CD4-positive, alpha-beta T cell treated with Interleukin-15 for 4 hours (primary cell): ENCODE data around the gene DESI1.
"Not testable (repeated sequence)": the region's sequence is repeated elsewhere in the genome, so short reads cannot be mapped to it uniquely, and the experiment has no call there.

Experiments
- DNase-seq: peaks from one replicate; pipeline ENCODE4 v3.0.0-alpha.2; 2020; ENCODE audit warnings: low spot score

The DESI1 gene

DNA sequence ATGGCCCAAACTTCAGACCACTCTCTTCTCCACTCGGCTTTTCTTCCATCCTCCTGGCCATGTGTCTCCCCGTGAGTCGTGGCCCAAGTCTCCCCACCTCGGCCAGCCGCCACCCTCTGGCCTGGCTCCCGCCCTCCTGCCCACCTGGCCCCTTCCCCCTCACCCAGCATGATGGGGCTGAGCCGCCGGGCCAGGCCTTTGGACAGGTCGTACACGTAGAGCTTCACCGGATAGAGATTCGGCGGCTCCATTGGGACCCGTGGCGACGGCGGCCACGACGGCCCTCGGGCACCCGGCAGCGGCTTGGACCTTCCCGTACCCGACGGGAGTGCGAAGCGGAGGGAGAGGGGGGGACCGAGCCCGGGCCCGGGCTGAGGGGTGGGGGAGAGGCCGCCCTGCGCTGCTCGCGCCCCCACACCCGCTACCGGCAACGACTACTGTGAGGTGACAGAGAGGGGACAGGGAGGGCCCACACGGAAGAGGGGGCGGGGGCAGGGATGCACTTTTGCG lies at the start of gene DESI1:
TSS of gene DESI1 (minus strand) at position 455 of the 510 bp plus-strand sequence. CDS start at position 251, 204 bp downstream.
- DNase-seq: no peak

DNA sequence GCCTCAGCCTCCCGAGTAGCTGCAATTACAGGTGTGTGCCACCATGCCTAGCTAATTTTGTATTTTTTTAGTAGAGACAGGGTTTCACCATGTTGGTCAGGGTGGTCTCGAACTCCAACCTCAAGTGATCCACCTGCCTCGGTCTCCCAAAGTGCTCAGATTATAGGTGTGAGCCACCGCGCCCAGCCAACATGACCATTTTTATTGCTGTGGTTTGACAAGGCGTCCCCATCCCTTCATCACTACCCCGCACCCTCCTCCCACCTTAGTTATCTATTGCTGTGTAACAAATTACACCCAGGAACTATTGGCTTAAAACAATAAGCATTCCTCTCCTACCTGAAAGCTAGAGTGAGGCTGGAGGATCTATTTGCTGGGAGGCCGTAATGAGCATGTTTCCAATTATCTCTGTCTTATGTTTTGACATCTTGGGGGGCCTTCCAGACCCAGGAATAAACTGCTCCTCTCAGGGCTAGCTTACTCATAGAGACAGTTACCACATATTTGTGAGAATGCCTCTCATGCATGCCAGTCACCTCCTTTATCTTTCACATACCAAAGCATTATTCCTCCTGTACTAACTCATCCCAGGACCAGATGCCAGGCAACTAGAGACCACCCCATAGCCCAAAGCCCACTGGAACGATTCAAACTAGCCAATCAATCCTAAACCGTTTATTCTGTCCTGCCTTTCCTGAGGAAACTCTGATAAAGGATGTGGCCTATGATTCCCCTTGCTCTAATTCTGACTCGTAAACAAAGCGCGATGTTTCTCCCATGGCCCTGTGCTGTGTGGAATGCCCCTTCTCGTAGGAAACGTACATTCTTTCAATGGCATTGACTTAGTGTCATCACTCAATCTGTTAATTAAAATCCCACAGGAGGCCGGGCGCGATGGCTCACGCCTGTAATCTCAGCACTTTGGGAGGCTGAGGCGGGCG lies 48.4 kb upstream of the DESI1 start:
- no peak for DNase-seq

DNA sequence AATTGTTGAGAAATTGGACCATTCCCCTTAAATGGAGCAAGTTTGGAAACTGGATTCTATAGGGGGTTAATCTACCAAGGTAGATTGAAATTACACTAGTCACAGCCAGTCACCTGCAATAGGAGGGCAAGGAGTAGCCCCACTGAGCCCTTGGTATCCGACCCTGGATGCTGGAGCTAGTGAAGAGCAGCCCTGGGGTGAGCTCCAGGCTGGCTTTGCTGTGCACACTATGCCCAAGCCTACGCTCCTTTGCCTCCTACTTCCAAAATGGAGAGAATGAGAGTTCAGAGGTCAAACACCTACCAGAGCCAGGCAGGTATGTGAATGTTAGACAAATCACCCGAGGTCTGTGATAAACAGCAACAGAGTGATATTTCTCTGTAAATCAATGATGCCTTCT lies 44.1 kb upstream of the DESI1 start:
- no peak for DNase-seq

DNA sequence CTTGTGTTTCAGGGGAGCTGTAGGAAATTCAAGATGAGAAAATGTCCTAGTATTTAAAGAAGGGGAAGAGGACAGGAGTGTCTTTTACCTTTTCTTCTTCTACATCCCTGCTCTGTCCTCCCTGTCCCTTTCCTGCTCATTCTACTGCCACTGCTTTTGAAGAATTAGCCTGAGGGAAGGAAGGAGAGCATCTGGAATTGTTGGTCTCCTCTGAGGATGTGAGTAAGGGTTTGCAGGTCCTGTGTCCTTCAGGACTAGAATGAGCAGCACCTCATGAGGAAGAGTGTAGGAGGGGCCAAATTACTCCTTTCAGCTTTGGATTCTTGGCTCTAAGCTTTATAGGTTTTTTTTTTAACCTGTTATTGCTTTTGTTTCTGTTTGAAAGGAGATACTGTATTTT lies 43.6 kb upstream of the DESI1 start:
- no peak for DNase-seq

DNA sequence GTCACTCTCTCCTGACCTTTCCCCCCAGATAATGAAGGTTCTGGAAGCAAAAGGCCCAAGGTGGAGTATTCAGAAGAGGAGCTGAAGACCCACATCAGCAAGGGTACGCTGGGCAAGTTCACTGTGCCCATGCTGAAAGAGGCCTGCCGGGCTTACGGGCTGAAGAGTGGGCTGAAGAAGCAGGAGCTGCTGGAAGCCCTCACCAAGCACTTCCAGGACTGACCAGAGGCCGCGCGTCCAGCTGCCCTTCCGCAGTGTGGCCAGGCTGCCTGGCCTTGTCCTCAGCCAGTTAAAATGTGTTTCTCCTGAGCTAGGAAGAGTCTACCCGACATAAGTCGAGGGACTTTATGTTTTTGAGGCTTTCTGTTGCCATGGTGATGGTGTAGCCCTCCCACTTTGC lies 42.8 kb upstream of the DESI1 start:
- not testable (repeated sequence) for DNase-seq

DNA sequence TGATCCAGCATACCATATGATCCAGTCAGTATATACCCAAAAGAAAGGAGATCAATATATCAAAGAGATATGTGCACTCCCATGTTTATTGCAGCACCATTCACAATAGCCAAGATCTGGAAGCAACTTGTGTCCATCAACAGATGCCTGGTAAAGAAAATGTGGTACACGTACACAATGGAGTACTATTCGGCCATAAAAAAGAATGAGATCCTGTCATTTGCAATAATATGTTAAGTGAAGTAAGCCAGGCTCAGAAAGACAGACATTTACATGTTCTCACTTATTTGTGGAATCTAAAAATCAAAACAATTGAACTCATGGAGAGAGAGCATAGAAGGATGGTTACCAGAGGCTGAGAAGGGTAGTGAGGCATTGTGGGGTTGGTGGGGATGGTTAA lies 40.9 kb upstream of the DESI1 start:
- DNase-seq: no peak

DNA sequence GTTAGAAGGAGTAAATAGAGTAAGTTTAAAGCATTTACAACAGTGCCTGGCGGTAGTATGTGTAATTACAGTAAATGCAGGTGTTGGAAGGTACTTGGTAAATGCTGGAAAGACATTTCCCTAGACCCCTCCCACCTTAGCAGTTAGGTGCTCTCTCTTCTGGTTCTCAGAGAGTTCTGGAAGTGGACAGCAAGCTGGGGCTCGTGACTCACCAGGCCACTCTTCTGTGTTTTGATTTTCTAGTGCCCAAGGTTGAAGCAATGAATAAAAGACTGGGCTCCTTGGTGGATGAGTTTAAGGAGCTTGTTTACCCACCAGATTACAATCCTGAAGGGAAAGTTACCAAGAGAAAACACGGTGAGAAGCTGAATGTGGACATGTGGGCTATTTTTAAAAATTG lies 40.2 kb upstream of the DESI1 start:
- no peak for DNase-seq

DNA sequence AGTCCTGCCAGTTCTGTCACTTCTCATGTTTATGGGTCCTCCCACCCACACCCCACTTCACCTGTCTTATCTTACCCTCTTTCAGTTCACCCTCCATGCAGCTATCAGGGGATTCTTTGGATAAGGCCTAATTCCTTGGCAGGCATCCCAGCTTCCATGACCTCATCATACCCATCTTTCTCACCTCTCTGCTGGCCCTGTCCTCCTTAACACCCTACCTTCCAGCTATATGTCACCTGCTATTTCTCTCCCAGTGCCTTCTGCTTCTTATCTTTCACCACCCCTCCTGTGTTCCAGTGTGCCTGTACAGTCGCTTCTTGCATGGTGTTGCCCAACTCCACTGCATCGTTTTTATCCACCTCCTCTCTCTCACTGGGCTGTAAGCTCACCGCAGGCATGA lies 39.6 kb upstream of the DESI1 start:
- DNase-seq: no peak

DNA sequence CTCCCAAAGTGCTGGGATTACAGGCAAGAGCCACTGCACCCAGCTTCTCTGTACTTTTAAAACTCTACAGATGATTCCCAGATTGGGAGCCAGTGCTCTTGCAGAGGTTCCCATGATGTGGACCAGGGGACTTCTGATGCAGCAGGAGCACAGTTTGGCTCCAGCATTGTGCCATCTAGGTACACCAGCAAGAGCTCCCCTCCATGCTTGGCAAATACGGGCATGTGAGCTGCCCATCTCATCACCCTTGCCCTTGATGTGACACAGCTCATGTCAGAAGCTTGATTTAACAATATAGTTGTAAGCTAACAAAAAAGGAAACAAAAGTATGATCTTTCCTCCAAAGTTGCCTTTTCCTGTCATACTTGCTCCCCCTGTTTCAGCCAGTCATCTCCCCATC lies 39.1 kb upstream of the DESI1 start:
- no peak for DNase-seq

DNA sequence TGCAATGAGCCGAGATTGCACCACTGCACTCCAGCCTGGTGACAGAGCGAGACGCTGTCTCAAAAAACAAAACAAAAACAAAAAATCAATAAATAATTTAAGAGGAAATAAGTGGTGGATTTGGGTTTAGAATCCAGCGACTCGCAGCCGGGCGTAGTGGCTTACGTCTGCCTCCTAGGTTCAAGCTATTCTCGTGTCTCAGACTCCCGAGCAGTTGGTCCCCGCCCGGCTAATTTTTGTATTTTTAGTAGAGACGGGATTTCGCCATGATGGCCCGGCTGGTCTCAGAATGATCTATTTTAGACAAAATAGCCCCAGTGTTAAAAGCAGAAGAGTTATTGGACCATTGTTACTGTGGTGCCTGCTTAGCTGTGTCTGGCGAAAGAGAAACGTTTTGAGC lies 38.0 kb upstream of the DESI1 start:
- DNase-seq: no peak

DNA sequence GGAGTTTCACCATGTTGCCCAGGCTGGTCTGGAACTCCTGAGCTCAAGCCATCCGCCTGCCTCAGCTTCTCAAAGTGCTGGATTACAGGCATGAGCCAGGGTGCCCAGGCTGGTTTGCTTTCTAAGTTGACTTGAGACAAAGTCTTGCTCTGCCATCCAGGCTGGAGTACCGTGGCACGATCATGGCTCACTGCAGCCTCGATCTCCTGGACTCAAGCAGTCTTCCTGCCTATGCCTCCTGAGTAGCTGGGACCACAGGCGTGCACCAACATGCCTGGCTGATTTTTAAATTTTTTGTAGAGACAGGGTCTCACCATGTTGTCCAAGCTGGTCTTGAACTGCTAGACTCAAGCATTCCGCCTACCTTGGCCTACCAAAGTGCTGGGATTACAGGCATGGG lies 36.9 kb upstream of the DESI1 start:
- no peak for DNase-seq

DNA sequence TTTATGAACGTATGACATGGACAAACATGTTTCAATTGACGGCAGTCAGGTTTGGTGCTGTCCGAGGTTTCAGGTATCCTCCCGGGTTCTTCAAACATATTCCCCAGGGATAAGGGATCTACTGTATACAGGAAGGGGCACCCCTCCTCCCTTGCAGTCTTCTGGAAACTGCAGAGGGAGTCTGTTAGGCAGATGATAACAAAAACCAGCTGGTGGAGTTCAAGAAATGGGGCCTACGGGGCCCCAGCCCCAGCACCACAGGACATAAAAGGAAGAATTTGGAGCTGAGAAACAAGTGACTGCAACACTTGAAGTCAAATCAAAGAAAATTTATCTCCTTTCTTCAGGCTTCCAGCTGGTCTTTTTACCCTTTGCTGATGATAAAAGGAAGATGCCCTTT lies 35.7 kb upstream of the DESI1 start:
- no peak for DNase-seq

DNA sequence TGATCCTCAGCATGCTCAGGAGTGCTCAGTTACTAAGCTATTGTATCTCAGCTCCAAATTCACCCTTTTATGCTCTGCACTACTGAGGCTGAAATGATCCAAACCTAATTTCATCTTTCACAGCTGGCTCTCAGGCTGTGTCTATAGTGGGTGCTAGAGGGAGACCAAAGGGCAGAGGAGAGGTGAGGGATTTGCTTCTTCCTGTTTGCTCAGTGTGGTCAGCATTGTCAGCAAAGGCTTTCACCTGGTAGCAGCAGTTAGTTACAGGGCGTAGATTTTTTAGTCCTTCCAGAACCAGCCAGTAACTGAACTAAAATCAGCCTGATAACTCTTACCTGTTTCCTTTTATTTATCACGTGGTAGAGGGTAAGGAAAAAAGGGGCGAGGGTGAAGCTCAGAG lies 33.5 kb upstream of the DESI1 start:
- DNase-seq: no peak

DNA sequence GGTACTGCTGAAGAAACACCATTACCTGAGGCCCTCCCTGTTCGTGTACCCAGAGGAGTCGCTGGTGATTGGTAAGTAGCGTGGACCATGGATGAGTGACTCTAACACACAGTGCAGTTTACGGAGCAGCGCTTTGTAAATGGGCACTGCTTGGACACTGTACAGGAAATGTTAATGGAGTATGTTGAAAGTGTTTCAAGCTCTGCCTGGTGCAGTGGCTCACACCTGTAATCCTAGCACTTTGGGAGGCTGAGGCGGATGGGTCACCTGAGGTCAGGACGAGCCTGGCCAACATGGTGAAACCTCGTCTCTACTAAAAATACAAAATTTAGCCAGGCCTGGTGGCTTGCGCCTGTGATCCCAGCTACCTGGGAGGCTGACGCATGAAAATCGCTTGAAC lies 30.0 kb upstream of the DESI1 start:
- DNase-seq: no peak

DNA sequence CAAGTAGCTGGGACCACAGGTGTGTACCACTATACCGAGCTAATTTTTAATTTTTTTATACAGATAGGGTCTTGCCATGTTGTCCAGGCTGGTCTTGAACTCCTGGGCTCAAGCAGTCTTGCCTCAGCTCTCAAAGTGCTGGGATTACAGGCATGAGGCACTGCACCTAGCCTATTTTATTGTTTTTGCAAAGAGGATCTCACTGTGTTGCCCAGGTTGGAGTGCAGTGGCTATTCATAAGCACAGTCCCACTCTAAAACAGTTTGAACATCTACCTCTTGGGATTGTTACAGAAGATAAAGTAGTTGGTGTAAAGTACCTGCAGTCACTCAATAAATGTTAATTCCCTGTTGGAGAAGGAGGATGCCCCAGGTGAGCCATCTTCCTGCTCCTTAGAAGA lies 29.4 kb upstream of the DESI1 start:
- no peak for DNase-seq

DNA sequence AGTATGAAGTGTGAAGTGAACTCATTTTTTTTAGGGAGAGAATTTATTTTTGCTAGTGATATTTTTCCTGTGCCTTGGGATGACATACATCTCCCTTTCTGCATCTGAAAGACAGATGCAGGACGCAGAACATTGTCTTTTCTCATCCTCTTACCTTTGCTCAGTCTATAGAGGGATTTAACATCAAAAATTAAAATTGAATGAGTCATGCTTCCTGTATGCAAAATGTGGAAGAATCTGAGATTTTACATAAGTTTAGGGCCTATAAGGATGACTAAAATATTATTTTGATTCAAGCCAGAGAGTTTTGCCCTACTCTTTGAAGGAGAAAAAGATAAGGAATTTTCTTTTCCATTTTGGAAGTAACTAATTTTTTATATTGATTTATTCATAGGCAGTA lies 27.6 kb upstream of the DESI1 start:
- no peak for DNase-seq

DNA sequence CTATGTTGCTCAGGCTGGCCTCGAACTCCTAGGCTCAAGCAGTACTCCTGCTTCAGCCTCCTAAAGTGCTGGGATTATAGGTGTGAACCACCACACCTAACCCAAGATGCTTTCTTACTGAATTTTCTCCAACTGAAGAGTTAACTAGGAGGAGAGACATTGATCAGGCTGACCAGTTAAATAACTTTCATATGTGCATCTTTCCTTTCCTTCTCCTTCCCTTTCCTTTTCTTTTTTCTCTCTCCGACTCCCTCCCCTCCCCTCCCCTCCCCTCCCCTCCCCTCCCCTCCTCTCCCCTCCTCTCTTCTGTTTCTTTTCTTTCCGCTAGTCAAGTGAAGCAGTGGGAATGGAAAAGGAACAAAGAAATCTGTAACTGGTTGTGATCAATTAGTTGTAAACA lies 26.9 kb upstream of the DESI1 start:
- DNase-seq: no peak

DNA sequence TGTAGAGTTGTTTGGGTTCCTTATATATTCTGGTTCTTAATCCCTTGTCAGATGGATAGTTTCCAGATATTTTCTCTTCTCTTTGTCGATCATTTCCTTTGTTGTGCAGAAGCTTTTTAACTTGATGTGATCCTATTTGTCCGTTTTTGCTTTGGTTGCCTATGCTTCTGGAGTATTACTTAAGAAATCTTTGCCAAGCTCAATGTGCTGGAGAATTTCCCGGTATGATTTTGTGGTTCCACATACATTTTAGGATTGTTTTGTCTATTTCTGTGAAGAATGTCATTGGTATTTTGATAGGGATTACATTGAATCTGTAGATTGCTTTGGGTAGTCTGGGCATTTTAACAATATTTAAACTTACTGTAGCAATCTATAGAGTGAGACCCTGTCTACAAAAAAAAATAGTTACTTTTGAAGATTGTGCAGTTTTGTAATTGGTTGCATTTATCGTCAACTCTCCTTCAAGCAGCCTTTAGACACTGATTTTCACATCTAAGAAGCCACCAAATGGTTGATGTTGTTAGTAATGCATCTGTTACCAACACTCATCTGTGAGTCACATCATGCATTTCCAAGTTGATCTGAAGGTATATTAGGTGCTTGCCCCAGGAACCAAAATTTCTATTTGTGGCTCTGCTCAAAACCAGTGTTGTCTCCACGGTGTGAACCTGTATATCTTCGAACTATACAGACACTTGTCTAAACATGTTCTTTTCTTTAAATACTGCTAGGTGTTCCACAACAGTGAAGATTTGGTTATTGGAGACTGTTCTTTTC lies 21.7 kb upstream of the DESI1 start:
- no peak for DNase-seq

DNA sequence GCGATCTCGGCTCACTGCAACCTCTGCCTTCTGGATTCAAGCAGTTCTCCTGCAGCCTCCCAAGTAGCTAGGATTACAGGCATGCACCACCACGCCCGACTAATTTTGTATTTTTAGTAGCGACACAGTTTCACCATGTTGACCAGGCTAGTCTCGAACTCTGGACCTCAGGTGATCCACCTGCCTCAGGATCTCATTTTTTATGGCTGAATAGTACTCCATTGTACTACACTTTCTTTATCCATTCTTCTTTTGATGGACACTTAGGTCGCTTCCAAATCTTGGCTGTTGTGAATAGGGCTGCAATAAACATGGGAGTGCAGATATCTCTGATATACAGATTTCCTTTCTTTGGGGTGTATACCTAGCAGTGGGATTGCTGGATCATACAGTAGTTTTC lies 21.0 kb upstream of the DESI1 start:
- DNase-seq: no peak

DNA sequence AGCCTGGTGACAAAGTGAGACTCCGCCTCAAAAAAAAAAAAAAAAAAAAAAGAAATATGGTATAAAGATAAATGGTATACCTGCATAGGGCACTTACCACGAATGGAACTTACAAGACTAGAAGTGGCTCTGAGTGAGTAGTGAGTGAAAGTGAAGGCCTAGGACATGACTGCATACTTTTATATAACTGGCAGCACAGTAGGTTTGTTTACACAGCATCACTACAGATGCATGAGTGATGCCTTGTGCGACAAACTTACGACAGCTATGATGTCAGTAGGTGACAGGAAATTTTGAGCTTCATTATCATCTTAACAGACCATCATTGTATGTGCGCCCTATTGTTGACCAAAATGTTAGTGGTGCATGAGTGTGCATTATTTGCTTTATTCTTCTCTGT lies 17.9 kb upstream of the DESI1 start:
- DNase-seq: no peak

DNA sequence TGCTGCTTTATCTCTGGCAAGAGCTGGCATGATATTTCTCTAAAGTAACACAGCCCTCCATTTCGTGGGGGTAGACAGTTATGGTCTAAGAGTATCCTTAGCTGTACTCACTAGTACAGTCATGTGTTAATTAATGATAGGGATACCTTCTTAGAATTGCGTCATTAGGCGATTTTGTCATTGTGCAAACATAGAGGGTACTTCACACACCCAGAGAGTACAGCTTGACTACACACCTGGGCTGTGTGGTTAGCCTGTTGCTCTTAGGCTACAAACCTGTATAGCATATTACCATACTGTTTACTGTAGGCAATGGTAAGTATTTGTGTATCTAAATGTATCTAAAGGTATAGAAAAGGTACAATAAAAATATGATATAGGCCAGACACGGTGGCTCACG lies 17.3 kb upstream of the DESI1 start:
- DNase-seq: no peak

DNA sequence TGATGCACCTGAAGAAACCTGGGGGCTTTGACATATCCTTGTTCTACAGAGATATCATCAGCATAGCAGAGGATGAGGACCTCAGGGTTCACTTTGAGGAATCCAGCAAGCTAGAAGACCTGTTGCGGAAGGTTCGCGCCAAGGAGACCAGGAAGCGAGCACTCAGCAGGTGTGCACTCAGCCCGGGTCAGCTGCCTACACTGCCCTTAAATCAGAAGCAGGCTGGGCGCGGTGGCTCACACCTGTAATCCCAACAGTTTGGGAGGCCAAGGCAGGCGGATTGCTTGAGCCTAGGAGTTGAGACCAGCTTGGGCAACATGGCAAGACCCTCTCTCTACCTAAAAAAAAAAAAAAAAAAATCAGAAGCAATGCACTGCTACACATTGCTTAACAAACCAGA lies 16.8 kb upstream of the DESI1 start:
- not testable (repeated sequence) for DNase-seq

DNA sequence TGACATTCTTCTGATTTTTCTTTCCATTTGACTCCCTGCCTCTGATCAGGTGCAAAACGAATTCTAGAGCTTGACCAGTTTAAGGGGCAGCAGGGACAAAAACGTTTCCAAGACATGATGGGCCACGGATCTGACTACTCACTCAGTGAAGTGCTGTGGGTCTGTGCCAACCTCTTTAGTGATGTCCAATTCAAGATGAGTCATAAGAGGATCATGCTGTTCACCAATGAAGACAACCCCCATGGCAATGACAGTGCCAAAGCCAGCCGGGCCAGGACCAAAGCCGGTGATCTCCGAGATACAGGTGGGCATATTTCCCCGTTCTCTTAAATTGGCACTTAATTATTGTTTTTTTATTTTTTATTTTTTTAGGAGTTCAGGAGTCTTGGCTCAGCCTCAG lies 15.6 kb upstream of the DESI1 start:
- DNase-seq: no peak
